ENCODE measurements around the gene SVOPL. TPM values are rescaled to one million over a fixed set of nuclear protein-coding genes. Genes with fewer than 3 reads are reported as not detected.

Gene SVOPL
- total and polyA plus RNA-seq, 2 donors (not counting 1 experiment from before 2014, with no cell fraction given) = not detected

- no peak overlapping the region for H3K4me3 Mint-ChIP-seq
- Histone ChIP-seq H3K27me3 (replicated peaks in 1 of 4; ENCODE audit: control extremely low read depth in 1 of 4, control insufficient read depth in 3 of 4, insufficient read depth in 4 of 4, low read length in 3 of 4) (no peaks in the 10 kb centered on the region), H3K79me2 (ENCODE audit: control insufficient read depth, insufficient read depth, low read length) (no peaks in the 10 kb centered on the region), H4K20me1 (ENCODE audit: control insufficient read depth, insufficient read depth, low read length, poor library complexity, severe bottlenecking) (no peaks in the 10 kb centered on the region), H3K27ac (ENCODE audit: low read length in 2 of 2) (no peak overlapping the region), H2AFZ (ENCODE audit: insufficient read depth, low read depth, low read length, poor library complexity, severe bottlenecking) (no peak overlapping the region), H3K9me3 (ENCODE audit: control extremely low read depth in 1 of 3, control insufficient read depth in 2 of 3, insufficient read depth in 1 of 3, low read length in 2 of 3) (peaks cover 0 to 6% (median 4%) of the 10 kb centered on the region in 3 donors), H3K9ac (ENCODE audit: low read length) (no peak overlapping the region), H3K4me1 (ENCODE audit: control insufficient read depth in 2 of 2, insufficient read depth in 2 of 2, low read length in 2 of 2) (no peaks in the 10 kb centered on the region), H3K36me3 (replicated peaks in 1 of 2; ENCODE audit: control extremely low read depth in 1 of 2, control insufficient read depth in 1 of 2, extremely low read depth in 1 of 2, insufficient read depth in 2 of 2, low read length in 1 of 2) (peaks cover 27 to 52% of the 10 kb centered on the region in 2 experiments), H3K4me2 (replicated peaks; ENCODE audit: low read depth, low read length, poor library complexity, severe bottlenecking) (no peak overlapping the region), H3K4me3 (ENCODE audit: control extremely low read depth in 1 of 5, extremely low read depth in 1 of 5, insufficient read depth in 1 of 5, low read depth in 2 of 5, low read length in 4 of 5) (no peak overlapping the region)
- H3K27me3 Mint-ChIP-seq = no peaks in the 10 kb centered on the region
- intact Hi-C loops (cut with micrococcal nuclease) = no loop called here
- no peak for DNase-seq
- ATAC-seq (ENCODE audit: low read depth) = no peak
- ChIA-PET CTCF (no interaction called here), POLR2A (no interaction called here)
- no peak overlapping the region for H3K27ac Mint-ChIP-seq
- 100% methylated on average over 1 of the region's 1 CpG for WGBS (ENCODE audit: insufficient coverage)
- peaks cover 8% of the 10 kb centered on the region for H3K9me3 Mint-ChIP-seq (ENCODE audit: insufficient read depth)
- H3K4me1 Mint-ChIP-seq = no peaks in the 10 kb centered on the region
- TF ChIP-seq EZH2 (IDR thresholded peaks at IDR 0.05; ENCODE audit: borderline replicate concordance, insufficient read depth, low read depth, low read length, poor library complexity, severe bottlenecking) = no peak
- no peak for TF ChIP-seq CTCF (IDR thresholded peaks at IDR 0.05)
Measured at GRCh38 chr7:138549082-138549481, 152.1 kb downstream of the SVOPL start.

DNA sequence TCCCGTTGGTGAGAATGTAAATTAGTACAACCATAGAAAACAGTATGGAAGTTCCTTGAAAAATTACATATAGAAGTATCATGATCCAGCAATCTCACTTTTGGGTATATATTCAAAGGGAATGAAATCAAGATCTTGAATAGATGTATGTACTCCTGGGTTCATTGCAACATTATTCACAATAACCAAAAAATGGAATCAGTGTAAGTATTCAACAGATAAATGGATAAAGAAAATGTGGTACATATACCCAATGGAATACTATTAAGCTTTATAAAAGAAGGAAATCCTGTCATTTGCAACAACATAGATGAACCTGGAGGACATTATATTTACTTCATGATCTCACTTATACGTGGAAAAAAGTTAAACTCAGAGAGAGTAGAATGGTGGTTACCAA lies 154.3 kb downstream of the SVOPL start:
- intact Hi-C loops (cut with micrococcal nuclease) = no loop called here
- H3K4me2 ChIP-seq (replicated peaks; ENCODE audit: low read depth, low read length, poor library complexity, severe bottlenecking) = no peak overlapping the region
- no peaks in the 10 kb centered on the region for H3K27me3 ChIP-seq (replicated peaks in 1 of 4; ENCODE audit: control extremely low read depth in 1 of 4, control insufficient read depth in 3 of 4, insufficient read depth in 4 of 4, low read length in 3 of 4)
- H3K36me3 ChIP-seq (replicated peaks in 1 of 2; ENCODE audit: control extremely low read depth in 1 of 2, control insufficient read depth in 1 of 2, extremely low read depth in 1 of 2, insufficient read depth in 2 of 2, low read length in 1 of 2) = peaks cover 22 to 30% of the 10 kb centered on the region in 2 experiments
- H3K4me1 Mint-ChIP-seq = no peaks in the 10 kb centered on the region
- TF ChIP-seq CTCF (IDR thresholded peaks at IDR 0.05) (no peak), EZH2 (IDR thresholded peaks at IDR 0.05; ENCODE audit: borderline replicate concordance, insufficient read depth, low read depth, low read length, poor library complexity, severe bottlenecking) (no peak)
- no peaks in the 10 kb centered on the region for H3K4me1 ChIP-seq (ENCODE audit: control insufficient read depth in 2 of 2, insufficient read depth in 2 of 2, low read length in 2 of 2)
- DNase-seq (no peak), ATAC-seq (ENCODE audit: low read depth) (no peak)
- WGBS (ENCODE audit: insufficient coverage) = no CpG with 5 or more reads among the region's 2 CpGs
- H3K27ac ChIP-seq (ENCODE audit: low read length in 2 of 2) = no peak overlapping the region
- CTCF ChIA-PET = no interaction called here
- H3K9me3 Mint-ChIP-seq (ENCODE audit: insufficient read depth) = peaks cover 12% of the 10 kb centered on the region
- H3K9me3 ChIP-seq (ENCODE audit: control extremely low read depth in 1 of 3, control insufficient read depth in 2 of 3, insufficient read depth in 1 of 3, low read length in 2 of 3) = peaks cover 0 to 4% (median 0%) of the 10 kb centered on the region in 3 donors
- POLR2A ChIA-PET = no interaction called here
- no peak overlapping the region for H2AFZ ChIP-seq (ENCODE audit: insufficient read depth, low read depth, low read length, poor library complexity, severe bottlenecking)
- H3K4me3 ChIP-seq (ENCODE audit: control extremely low read depth in 1 of 5, extremely low read depth in 1 of 5, insufficient read depth in 1 of 5, low read depth in 2 of 5, low read length in 4 of 5) = no peak overlapping the region
- no peak overlapping the region for H3K9ac ChIP-seq (ENCODE audit: low read length)
- no peak overlapping the region for H3K4me3 Mint-ChIP-seq
- no peaks in the 10 kb centered on the region for H3K27me3 Mint-ChIP-seq
- H4K20me1 ChIP-seq (ENCODE audit: control insufficient read depth, insufficient read depth, low read length, poor library complexity, severe bottlenecking) = no peaks in the 10 kb centered on the region
- H3K79me2 ChIP-seq (ENCODE audit: control insufficient read depth, insufficient read depth, low read length) = no peaks in the 10 kb centered on the region
- no peak overlapping the region for H3K27ac Mint-ChIP-seq
